Endothelial cell of umbilical vein (primary cell): Measurements from ENCODE around the gene ENO2.

ENCODE experiments used
- EZH2 ChIP-seq: IDR thresholded peaks from 2 replicates; pipeline ENCODE4 v1.6.1; 2012; ENCODE audit warnings: borderline replicate concordance, low read depth, mild to moderate bottlenecking, moderate library complexity, low read length, inconsistent platforms; ENCODE audit not compliant: severe bottlenecking
- FOS ChIP-seq: IDR thresholded peaks from 2 replicates; pipeline ENCODE4 v1.6.1; 2011; ENCODE audit warnings: mild to moderate bottlenecking, low read length, moderate library complexity, borderline replicate concordance; ENCODE audit not compliant: insufficient read depth
- GATA2 ChIP-seq: IDR thresholded peaks from 2 replicates; pipeline ENCODE4 v1.7.0; 2011; ENCODE audit warnings: low read depth, mild to moderate bottlenecking, moderate library complexity, mixed read lengths, low read length; ENCODE audit not compliant: insufficient read length, insufficient read depth
- JUN ChIP-seq: IDR thresholded peaks from 2 replicates; pipeline ENCODE4 v1.6.1; 2011; ENCODE audit warnings: borderline replicate concordance, low read depth; ENCODE audit not compliant: insufficient read length, insufficient read depth
- POLR2A ChIP-seq: IDR thresholded peaks from 2 replicates; pipeline ENCODE4 v1.6.1; 2012; ENCODE audit warnings: low read depth, mild to moderate bottlenecking, control low read depth, low read length
- POLR2AphosphoS5 ChIP-seq: IDR thresholded peaks from 2 replicates; pipeline ENCODE4 v1.6.1; 2012; ENCODE audit warnings: low read depth, mild to moderate bottlenecking, control low read depth, low read length, moderate library complexity; ENCODE audit not compliant: insufficient read depth
- TF ChIP-seq, protein P1 (sequence below), 2 donors: IDR thresholded peaks; 1 replicate in 1 of 2; 2 replicates in 1 of 2; pipeline ENCODE4 v1.5.1; 2011; ENCODE audit warnings: low read length in 2 of 2, mild to moderate bottlenecking in 2 of 2, moderate library complexity in 2 of 2, control low read depth in 1 of 2, inconsistent platforms in 1 of 2, low read depth in 1 of 2; ENCODE audit not compliant: insufficient read depth in 1 of 2; ENCODE audit errors: extremely low read depth in 1 of 2
- TF ChIP-seq, protein P2 (sequence below): IDR thresholded peaks from 2 replicates; pipeline ENCODE4 v1.6.1; 2011; ENCODE audit not compliant: insufficient read depth, insufficient read length

DNA sequence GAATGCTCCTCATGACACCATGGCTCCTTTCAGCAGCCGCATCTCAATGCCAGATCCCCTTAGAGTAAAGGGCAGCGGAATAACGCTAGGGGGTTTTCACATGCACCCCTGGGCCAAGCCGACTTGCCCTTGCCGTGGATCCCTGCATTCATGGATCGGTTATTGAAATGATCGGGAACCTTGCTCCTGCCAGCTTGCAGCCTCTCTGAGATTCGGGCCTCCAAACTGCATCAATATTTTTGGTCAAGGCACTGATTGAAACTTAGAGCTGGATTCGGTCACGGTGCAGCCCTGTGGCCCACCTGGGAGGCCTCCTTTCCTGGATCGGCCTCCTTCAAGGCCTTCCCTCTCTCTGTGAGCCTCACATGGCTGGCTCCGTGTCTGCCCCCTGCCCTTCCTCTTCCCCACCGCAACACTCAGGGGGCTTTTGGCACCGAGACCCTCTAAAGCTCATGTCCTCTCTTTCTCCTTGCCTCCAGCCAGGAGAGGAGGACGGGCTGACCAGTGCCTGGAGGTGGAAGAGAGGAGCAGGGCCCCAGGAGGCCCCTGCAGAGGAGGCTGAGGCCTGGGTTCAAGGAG, 38.6 kb downstream of the ENO2 start:
- TF ChIP-seq FOS = no peak
- no peak for TF ChIP-seq JUN
- TF ChIP-seq GATA2 = no peak
- TF ChIP-seq, protein P1, sequence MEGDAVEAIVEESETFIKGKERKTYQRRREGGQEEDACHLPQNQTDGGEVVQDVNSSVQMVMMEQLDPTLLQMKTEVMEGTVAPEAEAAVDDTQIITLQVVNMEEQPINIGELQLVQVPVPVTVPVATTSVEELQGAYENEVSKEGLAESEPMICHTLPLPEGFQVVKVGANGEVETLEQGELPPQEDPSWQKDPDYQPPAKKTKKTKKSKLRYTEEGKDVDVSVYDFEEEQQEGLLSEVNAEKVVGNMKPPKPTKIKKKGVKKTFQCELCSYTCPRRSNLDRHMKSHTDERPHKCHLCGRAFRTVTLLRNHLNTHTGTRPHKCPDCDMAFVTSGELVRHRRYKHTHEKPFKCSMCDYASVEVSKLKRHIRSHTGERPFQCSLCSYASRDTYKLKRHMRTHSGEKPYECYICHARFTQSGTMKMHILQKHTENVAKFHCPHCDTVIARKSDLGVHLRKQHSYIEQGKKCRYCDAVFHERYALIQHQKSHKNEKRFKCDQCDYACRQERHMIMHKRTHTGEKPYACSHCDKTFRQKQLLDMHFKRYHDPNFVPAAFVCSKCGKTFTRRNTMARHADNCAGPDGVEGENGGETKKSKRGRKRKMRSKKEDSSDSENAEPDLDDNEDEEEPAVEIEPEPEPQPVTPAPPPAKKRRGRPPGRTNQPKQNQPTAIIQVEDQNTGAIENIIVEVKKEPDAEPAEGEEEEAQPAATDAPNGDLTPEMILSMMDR (IDR thresholded peaks at IDR 0.05; ENCODE audit: extremely low read depth in 1 of 2, insufficient read depth in 1 of 2, low read depth in 1 of 2, low read length in 2 of 2) = no peak
- no peak for TF ChIP-seq EZH2
- TF ChIP-seq POLR2AphosphoS5 = no peak
- no peak for TF ChIP-seq POLR2A
- TF ChIP-seq, protein P2, sequence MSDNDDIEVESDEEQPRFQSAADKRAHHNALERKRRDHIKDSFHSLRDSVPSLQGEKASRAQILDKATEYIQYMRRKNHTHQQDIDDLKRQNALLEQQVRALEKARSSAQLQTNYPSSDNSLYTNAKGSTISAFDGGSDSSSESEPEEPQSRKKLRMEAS = no peak
